SK-N-SH (cell line): ENCODE results near the gene HYAL3. TPM values are rescaled to one million over a fixed set of nuclear protein-coding genes. Genes with fewer than 3 reads are reported as not detected.
"Not testable (repeated sequence)": the region's sequence is repeated elsewhere in the genome, so short reads cannot be mapped to it uniquely, and the experiment has no call there.

Source experiments
- CTCF ChIA-PET: fragments of 300-600, 350-600 bp; formaldehyde crosslinking; extraction: SDS; loops from one replicate; lab custom pipeline; 2021; lab: Yijun Ruan, JAX
- POLR2A ChIA-PET: fragments of 350-600 bp; sonication (Branson Sonifier 250); formaldehyde crosslinking; extraction: SDS; loops from one replicate; lab custom pipeline; 2020; ENCODE audit warnings: antibody characterized with exemption, inconsistent platforms; lab: Yijun Ruan, JAX
- DNase-seq: peaks from one replicate; pipeline ENCODE4 v3.0.0; 2012
- H2AFZ ChIP-seq: fragments of 200-600 bp; sonication (generic); 2 replicates; pipeline ENCODE4 v1.8.1; 2016; ENCODE audit warnings: antibody characterized with exemption, mild to moderate bottlenecking, low read depth
- H3F3A ChIP-seq: fragments of 200-600 bp; sonication (generic); replicated peaks from 2 replicates; pipeline ENCODE3; 2016; ENCODE audit warnings: antibody characterized with exemption, mild to moderate bottlenecking; ENCODE audit not compliant: insufficient read depth
- H3K27ac ChIP-seq, 2 experiments: fragments of 200-500 bp in 1 of 2; fragments of 200-600 bp in 1 of 2; sonication (Bioruptor generic) in 1 of 2; sonication (generic), shearing (Covaris generic) in 1 of 2; 2 replicates each; pipeline versions ENCODE4 v1.5.1 to v1.6.1; 2014 to 2016; ENCODE audit warnings: low read depth in 2 of 2, inconsistent platforms in 1 of 2, low read length in 1 of 2, mild to moderate bottlenecking in 1 of 2, mixed read lengths in 1 of 2
- H3K27me3 ChIP-seq: fragments of 200-600 bp; sonication (generic), shearing (Covaris generic); 2 replicates; pipeline ENCODE4 v1.6.1; 2016; ENCODE audit warnings: mixed run types; ENCODE audit not compliant: insufficient read depth
- H3K36me3 ChIP-seq, 2 experiments: fragments of 200-500 bp in 1 of 2; fragments of 200-600 bp in 1 of 2; sonication (Bioruptor generic) in 1 of 2; sonication (generic) in 1 of 2; replicated peaks in 1 of 2; 2 replicates each; pipeline versions ENCODE3 to v1.5.1; 2014 to 2016; ENCODE audit warnings: low read length in 1 of 2, mild to moderate bottlenecking in 1 of 2; ENCODE audit not compliant: insufficient read depth in 2 of 2, control insufficient read depth in 1 of 2
- H3K4me1 ChIP-seq, 2 experiments: fragments of 200-500 bp in 1 of 2; fragments of 200-600 bp in 1 of 2; sonication (Bioruptor generic) in 1 of 2; sonication (generic), shearing (Covaris generic) in 1 of 2; 2 replicates each; pipeline versions ENCODE4 v1.5.1 to v1.6.1; 2014 to 2016; ENCODE audit warnings: low read depth in 1 of 2, low read length in 1 of 2, mixed run types in 1 of 2; ENCODE audit not compliant: insufficient read depth in 2 of 2, control insufficient read depth in 1 of 2
- H3K4me2 ChIP-seq: fragments of 200-600 bp; sonication (generic), shearing (Covaris generic); 2 replicates; pipeline ENCODE4 v1.6.1; 2017; ENCODE audit warnings: mixed run types
- H3K4me3 ChIP-seq, 2 experiments: fragments of 200-500 bp in 1 of 2; fragments of 200-600 bp in 1 of 2; sonication (Bioruptor generic) in 1 of 2; sonication (generic), shearing (Covaris generic) in 1 of 2; 2 replicates each; pipeline versions ENCODE4 v1.5.1 to v1.8.1; 2014 to 2016; ENCODE audit warnings: low read depth in 2 of 2, inconsistent platforms in 1 of 2, low read length in 1 of 2, mild to moderate bottlenecking in 1 of 2, mixed read lengths in 1 of 2, moderate library complexity in 1 of 2
- H3K79me2 ChIP-seq: fragments of 200-600 bp; sonication (generic); 2 replicates; pipeline ENCODE4 v1.8.1; 2017; ENCODE audit warnings: mild to moderate bottlenecking; ENCODE audit not compliant: insufficient read depth
- H3K9ac ChIP-seq: fragments of 200-600 bp; sonication (generic); 2 replicates; pipeline ENCODE4 v1.6.1; 2017; ENCODE audit warnings: mixed run types
- H3K9me2 ChIP-seq: fragments of 200-600 bp; sonication (generic); 2 replicates; pipeline ENCODE4 v1.6.1; 2017; ENCODE audit warnings: mixed run types
- H3K9me3 ChIP-seq: fragments of 200-600 bp; sonication (generic); 2 replicates; pipeline ENCODE4 v1.6.1; 2017; ENCODE audit warnings: mixed run types, mild to moderate bottlenecking, moderate library complexity
- H4K20me1 ChIP-seq: fragments of 200-600 bp; sonication (generic); 2 replicates; pipeline ENCODE4 v1.6.1; 2017; ENCODE audit warnings: mild to moderate bottlenecking, mixed run types; ENCODE audit not compliant: insufficient read depth
- CTCF ChIP-seq: fragments of 200-600 bp; sonication (generic); IDR thresholded peaks from 2 replicates; pipeline ENCODE4 v1.6.1; 2017; ENCODE audit warnings: antibody characterized with exemption, mild to moderate bottlenecking, moderate library complexity
- EP300 ChIP-seq, 2 experiments: IDR thresholded peaks; 2 replicates each; pipeline versions ENCODE4 v1.4.0 to v1.6.1; 2012; ENCODE audit warnings: borderline replicate concordance in 1 of 2, low read depth in 1 of 2, low read length in 1 of 2
- FOXJ3 ChIP-seq: sonication (generic); formaldehyde crosslinking; IDR thresholded peaks from 2 replicates; pipeline ENCODE4 v1.5.1; 2020; ENCODE audit warnings: mild to moderate bottlenecking, missing genetic modification reagents
- GATA2 ChIP-seq: sonication (generic); formaldehyde crosslinking; IDR thresholded peaks from 2 replicates; pipeline ENCODE4 v1.5.0; 2020; ENCODE audit warnings: mild to moderate bottlenecking, missing genetic modification reagents
- JUND ChIP-seq: IDR thresholded peaks from 2 replicates; pipeline ENCODE4 v1.4.0; 2012
- MXI1 ChIP-seq: IDR thresholded peaks from 2 replicates; pipeline ENCODE4 v1.6.1; 2012; ENCODE audit warnings: mild to moderate bottlenecking, low read depth, low read length, improper control_type of control experiment
- NFIC ChIP-seq: IDR thresholded peaks from 2 replicates; pipeline ENCODE4 v1.4.0; 2012; ENCODE audit warnings: borderline replicate concordance
- RXRA ChIP-seq: IDR thresholded peaks from 2 replicates; pipeline ENCODE4 v1.4.0; 2012; ENCODE audit warnings: low read depth, mild to moderate bottlenecking, borderline replicate concordance
- SIN3A ChIP-seq: IDR thresholded peaks from 2 replicates; pipeline ENCODE4 v1.6.1; 2012; ENCODE audit warnings: low read depth, mild to moderate bottlenecking, low read length, moderate library complexity, borderline replicate concordance
- SMC3 ChIP-seq: IDR thresholded peaks from 2 replicates; pipeline ENCODE4 v1.6.1; 2012; ENCODE audit warnings: low read depth, low read length, improper control_type of control experiment
- TCF12 ChIP-seq: IDR thresholded peaks from 2 replicates; pipeline ENCODE4 v1.4.0; 2012
- WGBS: methylation state at CpG from one replicate; pipeline ENCODE4 v1.1.6; 2017; ENCODE audit warnings: low lambda C conversion rate; 5-methylcytosine and 5-hydroxymethylcytosine counted together
- polyA plus RNA-seq, 3 experiments: library from polyadenylated mRNA; depleted of rRNA; stranded (reverse); fragments of >200 nt; gene quantifications; 2 replicates each; pipeline ENCODE4 v1.2.3, GENCODE V29; 2012

HYAL3 gene
- polyA plus RNA-seq, 1 of the 3 experiments (the other 2 are of a cell fraction) = 7.8 TPM

- Histone ChIP-seq H3K9me2 (no peaks in the 10 kb centered on the region), H3K9me3 (no peaks in the 10 kb centered on the region), H3F3A (peaks cover 11% of the 10 kb centered on the region), H3K27ac (no peak overlapping the region), H2AFZ (no peak overlapping the region), H3K4me1 (peaks cover 0 to 21% of the 10 kb centered on the region in 2 experiments; a peak in 1 of 4 replicates), H3K4me3 (no peak overlapping the region), H3K27me3 (no peaks in the 10 kb centered on the region), H3K36me3 (peaks cover 15 to 27% of the 10 kb centered on the region in 2 experiments), H3K79me2 (peaks cover 27% of the 10 kb centered on the region), H3K9ac (no peak overlapping the region), H4K20me1 (no peaks in the 10 kb centered on the region), H3K4me2 (no peak overlapping the region)
- WGBS = 100% methylated on average over 3 of the region's 4 CpGs
- no peak for DNase-seq
- ChIA-PET POLR2A (interaction anchor here (1.0 to 1.5 kb wide), 3 partner anchors 13 to 254 kb away, joined by 4 read pairs; partner anchors contain the start of genes HEMK1, HYAL3, NAA80 and TUSC2), CTCF (interaction anchor here (0.8 to 1.0 kb wide), 2 partner anchors 9 to 123 kb away, joined by 3 read pairs; no protein-coding TSS in a partner anchor)
- TF ChIP-seq GATA2 = no peak
- no peak for TF ChIP-seq SMC3
- no peak for TF ChIP-seq NFIC
- no peak for TF ChIP-seq MXI1
- TF ChIP-seq JUND = no peak
Measured at GRCh38 chr3:50314816-50315215, 15.6 kb upstream of the HYAL3 start.

DNA sequence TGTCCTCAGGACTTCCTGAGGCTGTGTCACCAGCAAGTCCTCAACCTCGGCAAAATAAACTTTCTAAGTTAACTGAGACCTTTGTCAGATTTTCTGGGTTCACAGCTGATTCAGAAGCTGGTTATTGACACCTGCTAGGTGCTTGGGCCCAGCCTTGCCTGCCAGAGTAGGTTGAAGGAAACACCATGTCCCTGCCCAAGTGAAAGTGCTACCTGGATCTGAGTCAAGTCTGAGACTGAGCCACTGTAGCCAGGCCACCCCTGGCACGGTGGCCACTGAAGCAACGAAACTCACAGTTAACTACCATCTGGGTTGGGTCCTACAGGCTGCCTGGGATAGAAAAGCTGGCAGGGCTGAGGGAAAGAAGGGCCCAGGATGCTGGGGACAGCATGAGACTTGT, 15.1 kb upstream of the HYAL3 start:
- Histone ChIP-seq H2AFZ (no peak overlapping the region), H3K9ac (no peak overlapping the region), H3K79me2 (peaks cover 22% of the 10 kb centered on the region), H3K9me2 (no peaks in the 10 kb centered on the region), H3K4me1 (peaks cover 0 to 16% of the 10 kb centered on the region in 2 experiments; a peak in 1 of 4 replicates), H3F3A (peaks cover 14% of the 10 kb centered on the region), H3K9me3 (peaks cover 1% of the 10 kb centered on the region; the same call in 1 of the 2 replicates), H3K27me3 (no peaks in the 10 kb centered on the region), H3K4me2 (no peak overlapping the region), H3K27ac (no peak overlapping the region), H3K4me3 (no peak overlapping the region), H3K36me3 (peaks cover 15 to 23% of the 10 kb centered on the region in 2 experiments), H4K20me1 (no peaks in the 10 kb centered on the region)
- TF ChIP-seq SIN3A (no peak), CTCF (no peak), JUND (no peak), FOXJ3 (CRISPR knock-in tag) (no peak), GATA2 (no peak), RXRA (no peak), EP300 (IDR thresholded peaks at IDR 0.05; ENCODE audit: borderline replicate concordance in 1 of 2, low read depth in 1 of 2, low read length in 1 of 2) (no peak), TCF12 (no peak)
- ChIA-PET CTCF (interaction anchor here (1.0 to 1.3 kb wide), 2 partner anchors 10 to 122 kb away, joined by 3 to 5 read pairs; no protein-coding TSS in a partner anchor), POLR2A (interaction anchor here (1.1 to 1.5 kb wide), 2 partner anchors 15 to 255 kb away, joined by 4 read pairs; partner anchors contain the start of genes HEMK1, HYAL3 and NAA80)
- 100% methylated on average over 1 of the region's 3 CpGs for WGBS
- DNase-seq = no peak

DNA sequence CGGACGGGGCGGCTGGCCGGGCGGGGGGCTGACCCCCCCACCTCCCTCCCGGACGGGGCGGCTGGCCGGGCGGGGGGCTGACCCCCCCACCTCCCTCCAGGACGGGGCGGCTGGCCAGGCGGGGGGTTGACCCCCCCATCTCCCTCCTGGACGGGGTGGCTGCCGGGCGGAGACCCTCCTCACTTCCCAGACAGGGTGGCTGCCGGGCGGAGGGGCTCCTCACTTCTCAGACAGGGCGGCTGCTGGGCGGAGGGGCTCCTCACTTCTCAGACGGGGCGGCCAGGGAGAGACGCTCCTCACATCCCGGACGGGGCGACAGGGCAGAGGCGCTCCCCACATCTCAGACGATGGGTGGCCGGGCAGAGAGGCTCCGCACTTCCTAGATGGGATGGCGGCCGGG, 12.8 kb upstream of the HYAL3 start:
- H2AFZ ChIP-seq, H3K4me3 ChIP-seq, DNase-seq, POLR2A ChIA-PET, H3K27me3 ChIP-seq, CTCF ChIA-PET, H3K4me1 ChIP-seq, H3K9me2 ChIP-seq, H3K27ac ChIP-seq, H3K9ac ChIP-seq, H3K79me2 ChIP-seq, H3K9me3 ChIP-seq, H3K4me2 ChIP-seq, H4K20me1 ChIP-seq: not testable (repeated sequence)
- WGBS = 100% methylated on average over 2 of the region's 32 CpGs
- H3K36me3 ChIP-seq = peaks cover under 1 to 16% of the 10 kb centered on the region in 2 experiments
- H3F3A ChIP-seq = peaks cover 17% of the 10 kb centered on the region
